Measurements from ENCODE around the gene NHLRC3. TPM values are rescaled to one million over a fixed set of nuclear protein-coding genes. Genes with fewer than 3 reads are reported as not detected.
"Not testable (repeated sequence)": the region's sequence is repeated elsewhere in the genome, so short reads cannot be mapped to it uniquely, and the experiment has no call there.

The NHLRC3 gene, protein sequence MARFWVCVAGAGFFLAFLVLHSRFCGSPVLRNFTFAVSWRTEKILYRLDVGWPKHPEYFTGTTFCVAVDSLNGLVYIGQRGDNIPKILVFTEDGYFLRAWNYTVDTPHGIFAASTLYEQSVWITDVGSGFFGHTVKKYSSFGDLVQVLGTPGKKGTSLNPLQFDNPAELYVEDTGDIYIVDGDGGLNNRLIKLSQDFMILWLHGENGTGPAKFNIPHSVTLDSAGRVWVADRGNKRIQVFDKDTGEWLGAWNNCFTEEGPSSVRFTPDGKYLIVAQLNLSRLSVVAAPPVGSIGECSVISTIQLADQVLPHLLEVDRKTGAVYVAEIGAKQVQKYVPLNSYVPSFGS
- total RNA-seq = 10 to 100 TPM; 14.4 to 35.4 (median 20.2) TPM

DNA sequence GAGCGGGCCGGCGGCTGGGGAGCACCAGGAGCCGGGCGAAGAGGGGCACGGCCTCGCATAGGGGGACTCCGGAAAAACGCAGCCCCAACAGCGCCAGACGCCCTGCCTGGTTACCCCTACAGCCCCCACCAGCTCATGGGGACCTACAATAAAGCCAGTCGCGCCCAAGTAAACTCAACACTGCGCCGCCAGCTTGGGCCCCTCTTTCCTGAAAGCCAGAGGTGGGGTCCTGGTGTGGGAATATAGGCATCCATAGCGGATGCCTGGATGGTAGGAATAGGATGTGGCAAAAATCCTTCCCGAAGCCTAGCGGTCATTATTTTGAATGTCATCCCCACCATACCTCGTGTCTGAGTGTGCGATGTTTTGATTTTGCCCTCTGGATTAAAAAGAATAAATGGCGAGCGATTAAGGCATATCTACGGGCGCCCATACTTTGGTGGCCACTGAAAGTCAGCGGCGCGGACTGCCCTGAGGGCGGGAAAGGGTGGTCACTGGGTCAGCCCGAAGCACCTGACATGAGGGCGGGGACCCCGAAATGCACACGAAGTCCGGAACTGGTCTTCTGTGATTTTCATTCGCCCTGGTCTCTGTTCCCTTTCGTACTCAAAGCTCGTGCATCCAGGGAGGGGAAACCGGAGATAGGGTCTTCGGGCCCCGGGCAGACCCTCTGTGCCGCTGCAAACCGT lies at the start of gene NHLRC3, which contains the start of gene PROSER1:
NHLRC3 (plus strand) TSS at position 577 of the 689 bp plus-strand sequence. CDS start 184 bp downstream, outside the sequence.
PROSER1 (minus strand) TSS at position 210 of the 689 bp plus-strand sequence. CDS start 847 bp downstream, outside the sequence.
- in situ Hi-C loops (cut with MboI; ENCODE audit: low pct_unique_long_range_greater_than_20kb in 2 of 9, low sequenced_read_pairs in 9 of 9, unreplicated experiment in 9 of 9) = loop anchor here in 2 of 9 experiments (25.0 kb wide), 1 partner anchor 574 kb away; the partner anchor contains the start of gene LHFPL6 (in 2 of the 2)
- H3K4me1 ChIP-seq (replicated peaks in 1 of 2) = peaks cover 20 to 28% of the 10 kb centered on the region in 2 donors
- peak within 1 kb of the TSS; percentile 48 to 94 (median 57) for H3K4me3 ChIP-seq
- peak; percentile 84 to 97 (median 96) for ATAC-seq (replicated peaks in 6 of 8)
- WGBS, 10 experiments = 0 to 5% (median 1%) methylated on average over 1 to 9 of the region's 41 CpGs; no CpG with 5 or more reads in 4 of the 10 experiments
- peak within 1 kb of the TSS; percentile 98 to 99 for H3K27ac ChIP-seq

DNA sequence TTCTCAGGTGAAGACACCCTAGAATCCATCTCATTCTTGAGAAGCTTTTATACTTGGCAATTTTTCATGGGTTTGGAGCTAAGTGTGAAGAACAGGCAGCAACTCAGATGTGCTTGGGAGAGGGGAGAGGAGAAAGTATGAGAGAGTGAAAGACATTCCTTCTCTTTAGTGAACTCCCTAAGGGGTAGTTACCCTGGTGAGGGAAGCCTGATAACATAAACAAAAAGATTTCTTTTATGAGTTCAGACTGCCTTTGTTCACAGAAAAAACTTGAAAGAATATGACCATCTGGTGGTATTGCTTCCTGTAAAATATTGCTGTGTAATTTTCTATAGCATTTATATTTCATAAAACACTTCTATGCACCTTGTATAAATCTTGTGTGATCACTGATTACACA lies 47.6 kb upstream of the NHLRC3 start, which contains the start of gene STOML3:
STOML3 (minus strand) TSS at position 139 of the 400 bp plus-strand sequence; CDS start at position 29, 110 bp downstream.
- Histone ChIP-seq H3K4me1 (replicated peaks in 1 of 2) (no peaks in the 10 kb centered on the region), H3K27ac (no peak within 1 kb of the TSS), H3K4me3 (no peak within 1 kb of the TSS)
- in situ Hi-C loops (cut with MboI; ENCODE audit: low pct_unique_long_range_greater_than_20kb in 2 of 9, low sequenced_read_pairs in 9 of 9, unreplicated experiment in 9 of 9) = no loop called here
- ATAC-seq (replicated peaks in 6 of 8) = peak in 5 of 8 experiments; percentile 30 to 88 (median 54)

DNA sequence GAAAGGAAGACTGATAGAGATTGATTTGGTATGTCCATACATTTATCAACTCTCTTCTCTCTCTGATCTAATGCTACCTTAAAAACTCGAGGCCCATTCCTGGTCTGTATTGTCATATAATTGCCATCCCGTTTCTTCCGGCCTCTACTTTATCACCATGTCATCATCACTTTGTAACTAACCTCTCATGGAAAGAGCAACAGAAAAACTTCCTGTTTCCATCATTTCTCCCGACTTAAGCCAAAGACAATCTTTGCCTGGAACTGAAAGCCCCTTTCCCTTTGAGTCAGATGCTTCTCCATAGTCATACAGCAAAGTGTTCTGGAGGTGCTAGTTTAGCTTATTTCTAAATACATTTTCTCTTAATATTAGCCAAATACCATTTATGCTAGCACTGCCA lies 44.9 kb upstream of the NHLRC3 start:
- no peak overlapping the region for H3K4me3 ChIP-seq
- 10 to 76% (median 44%) methylated on average over 1 to 4 of the region's 4 CpGs for WGBS, 10 experiments
- H3K27ac ChIP-seq = no peak overlapping the region
- ATAC-seq (replicated peaks in 6 of 8) = no peak
- in situ Hi-C loops (cut with MboI; ENCODE audit: low pct_unique_long_range_greater_than_20kb in 2 of 9, low sequenced_read_pairs in 9 of 9, unreplicated experiment in 9 of 9) = no loop called here
- no peaks in the 10 kb centered on the region for H3K4me1 ChIP-seq (replicated peaks in 1 of 2)

DNA sequence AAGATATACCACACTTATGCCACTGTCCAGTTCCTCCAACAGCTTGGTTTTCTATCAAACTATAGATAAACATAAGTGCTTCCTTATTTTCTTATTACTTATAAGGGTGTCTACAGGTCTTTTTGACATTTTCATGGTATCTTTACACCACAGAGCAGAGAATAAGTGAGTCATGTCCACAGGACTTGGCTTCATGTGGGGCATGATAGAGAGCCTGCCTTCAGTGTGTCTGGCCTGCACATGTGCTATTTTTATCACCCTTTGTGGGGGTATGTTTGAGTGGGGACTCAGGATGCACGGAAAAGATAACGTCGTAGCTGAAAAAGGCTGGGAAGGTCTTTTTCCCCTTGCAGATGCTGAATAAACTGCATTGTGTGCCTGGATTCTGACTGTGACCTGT lies 39.5 kb upstream of the NHLRC3 start:
- H3K4me1 ChIP-seq (replicated peaks in 1 of 2) = no peaks in the 10 kb centered on the region
- no peak overlapping the region for H3K27ac ChIP-seq
- no peak for ATAC-seq (replicated peaks in 6 of 8)
- in situ Hi-C loops (cut with MboI; ENCODE audit: low pct_unique_long_range_greater_than_20kb in 2 of 9, low sequenced_read_pairs in 9 of 9, unreplicated experiment in 9 of 9) = no loop called here
- no peak overlapping the region for H3K4me3 ChIP-seq
- 0 to 100% (median 61%) methylated on average over 2 to 3 of the region's 3 CpGs; no CpG with 5 or more reads in 2 of the 10 experiments for WGBS, 10 experiments

DNA sequence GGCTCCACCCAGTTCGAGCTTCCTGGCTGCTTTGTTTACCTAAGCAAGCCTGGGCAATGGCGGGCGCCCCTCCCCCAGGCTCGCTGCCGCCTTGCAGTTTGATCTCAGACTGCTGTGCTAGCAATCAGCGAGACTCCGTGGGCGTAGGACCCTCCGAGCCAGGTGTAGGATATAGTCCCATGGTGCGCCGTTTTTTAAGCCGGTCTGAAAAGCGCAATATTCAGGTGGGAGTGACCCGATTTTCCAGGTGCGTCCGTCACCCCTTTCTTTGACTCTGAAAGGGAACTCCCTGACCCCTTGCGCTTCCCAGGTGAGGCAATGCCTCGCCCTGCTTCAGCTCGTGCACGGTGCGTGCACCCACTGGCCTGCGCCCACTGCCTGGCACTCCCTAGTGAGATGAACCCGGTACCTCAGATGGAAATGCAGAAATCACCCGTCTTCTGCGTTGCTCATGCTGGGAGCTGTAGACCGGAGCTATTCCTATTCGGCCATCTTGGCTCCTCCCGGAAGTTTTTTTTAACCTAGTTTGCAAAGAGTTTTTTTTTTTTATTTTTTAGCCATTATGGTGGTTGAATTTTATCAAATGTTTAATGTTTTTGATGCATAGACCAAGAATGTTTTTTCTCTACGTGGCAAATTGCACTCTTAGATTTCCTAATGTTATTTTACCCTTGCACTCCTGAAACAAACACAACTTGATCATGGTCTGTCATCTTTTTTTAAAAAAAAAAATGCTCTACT lies 31.7 kb upstream of the NHLRC3 start:
- H3K27ac ChIP-seq; H3K4me1 ChIP-seq (replicated peaks in 1 of 2); ATAC-seq (replicated peaks in 6 of 8); in situ Hi-C loops (cut with MboI; ENCODE audit: low pct_unique_long_range_greater_than_20kb in 2 of 9, low sequenced_read_pairs in 9 of 9, unreplicated experiment in 9 of 9): not testable (repeated sequence)
- peak overlapping the region in 1 of 5 donors; percentile 19 for H3K4me3 ChIP-seq
- WGBS, 10 experiments = 43 to 100% (median 93%) methylated on average over 1 to 4 of the region's 29 CpGs; no CpG with 5 or more reads in 1 of the 10 experiments

DNA sequence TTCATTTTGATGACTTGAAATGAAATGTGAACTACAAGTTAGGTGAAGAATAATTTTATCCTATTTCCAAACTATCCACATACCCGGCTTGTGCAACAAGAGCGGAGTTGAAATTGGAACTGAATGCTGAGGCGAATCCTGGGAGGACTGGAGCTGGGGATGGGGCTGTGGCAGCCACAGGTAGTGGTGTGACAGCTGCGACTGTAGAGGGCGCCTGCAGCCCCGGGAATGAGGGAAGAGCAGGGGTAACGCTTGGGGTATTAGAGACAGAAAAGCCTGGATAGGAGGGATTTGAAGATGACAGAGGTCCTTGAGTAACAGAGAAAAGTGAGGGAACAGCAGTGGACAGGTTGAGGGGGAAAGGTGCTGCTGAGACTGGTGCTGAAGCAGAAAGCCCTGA lies 25.6 kb upstream of the NHLRC3 start:
- in situ Hi-C loops (cut with MboI; ENCODE audit: low pct_unique_long_range_greater_than_20kb in 2 of 9, low sequenced_read_pairs in 9 of 9, unreplicated experiment in 9 of 9) = no loop called here
- Histone ChIP-seq H3K27ac (no peak overlapping the region), H3K4me3 (no peak overlapping the region), H3K4me1 (replicated peaks in 1 of 2) (no peaks in the 10 kb centered on the region)
- no peak for ATAC-seq (replicated peaks in 6 of 8)
- 75 to 100% (median 84%) methylated on average over 2 to 4 of the region's 7 CpGs; no CpG with 5 or more reads in 2 of the 10 experiments for WGBS, 10 experiments

DNA sequence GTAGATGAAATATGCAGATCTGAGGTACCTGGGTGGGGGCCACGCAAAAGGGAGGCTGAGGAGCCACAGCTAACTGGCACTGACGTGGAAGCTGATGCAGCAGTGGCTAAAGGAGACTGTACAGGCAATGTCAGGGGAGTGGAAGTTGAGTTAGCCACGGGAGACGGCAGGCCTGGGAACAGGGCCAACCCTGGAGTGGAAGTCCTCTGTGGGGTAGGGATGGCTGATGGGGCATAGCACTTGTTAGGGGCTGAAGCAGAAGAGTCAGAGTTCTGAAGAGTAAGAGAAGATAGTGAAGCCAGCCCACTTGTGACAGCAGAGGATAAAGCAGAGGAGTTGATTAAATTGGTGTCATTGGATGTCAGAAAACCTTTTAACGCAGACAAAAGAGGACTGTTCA lies 24.8 kb upstream of the NHLRC3 start:
- no peaks in the 10 kb centered on the region for H3K4me1 ChIP-seq (replicated peaks in 1 of 2)
- 42 to 100% (median 83%) methylated on average over 1 to 3 of the region's 5 CpGs; no CpG with 5 or more reads in 1 of the 10 experiments for WGBS, 10 experiments
- H3K4me3 ChIP-seq = no peak overlapping the region
- in situ Hi-C loops (cut with MboI; ENCODE audit: low pct_unique_long_range_greater_than_20kb in 2 of 9, low sequenced_read_pairs in 9 of 9, unreplicated experiment in 9 of 9) = no loop called here
- ATAC-seq (replicated peaks in 6 of 8) = no peak
- H3K27ac ChIP-seq = no peak overlapping the region

DNA sequence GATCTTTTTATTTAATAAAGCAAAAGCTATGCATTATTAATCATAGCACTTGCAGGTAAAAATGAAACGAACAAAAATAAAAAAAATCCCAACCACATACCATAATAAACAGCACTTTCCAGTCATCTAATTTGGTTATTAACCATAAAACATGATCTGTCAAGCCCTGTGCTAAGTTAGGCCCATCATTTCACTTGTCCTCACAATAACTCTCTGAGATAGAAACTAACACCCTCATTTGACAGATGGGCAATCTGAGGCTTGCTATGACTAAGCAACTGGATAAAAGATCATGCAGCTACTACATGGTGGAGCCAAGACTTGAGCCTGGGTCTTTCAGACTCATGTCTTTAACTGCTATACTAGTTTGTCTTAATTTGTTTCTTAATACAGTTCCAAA lies 22.2 kb upstream of the NHLRC3 start:
- WGBS, 10 experiments = 50 to 100% (median 100%) methylated on average over 1 of the region's 1 CpG; no CpG with 5 or more reads in 1 of the 10 experiments
- no peaks in the 10 kb centered on the region for H3K4me1 ChIP-seq (replicated peaks in 1 of 2)
- ATAC-seq (replicated peaks in 6 of 8) = peak in 1 of 8 experiments; percentile 26
- no peak overlapping the region for H3K4me3 ChIP-seq
- in situ Hi-C loops (cut with MboI; ENCODE audit: low pct_unique_long_range_greater_than_20kb in 2 of 9, low sequenced_read_pairs in 9 of 9, unreplicated experiment in 9 of 9) = no loop called here
- no peak overlapping the region for H3K27ac ChIP-seq

DNA sequence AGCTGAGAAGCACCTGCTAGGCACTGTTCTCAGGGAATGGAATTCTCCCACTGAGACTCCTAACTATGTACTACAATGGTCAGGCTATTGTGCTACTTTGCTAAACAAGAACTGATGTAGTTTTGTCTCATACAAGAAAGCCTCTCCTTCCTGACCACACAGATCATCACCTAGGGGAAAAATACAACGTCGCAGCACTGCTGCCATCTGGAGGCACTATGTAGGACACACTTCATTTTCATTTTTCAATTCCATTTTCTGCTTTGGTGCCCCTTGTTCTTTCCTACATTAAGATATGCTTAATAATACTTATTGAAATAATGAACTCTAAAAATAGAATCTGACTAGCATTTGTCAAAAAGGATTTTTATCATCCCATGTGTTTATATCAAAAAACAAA lies 21.5 kb upstream of the NHLRC3 start:
- Histone ChIP-seq H3K4me1 (replicated peaks in 1 of 2) (no peaks in the 10 kb centered on the region), H3K4me3 (no peak overlapping the region), H3K27ac (no peak overlapping the region)
- WGBS, 10 experiments = 0 to 83% (median 33%) methylated on average over 1 to 2 of the region's 2 CpGs; no CpG with 5 or more reads in 5 of the 10 experiments
- peak; percentile 49 to 92 (median 62) for ATAC-seq (replicated peaks in 6 of 8)
- in situ Hi-C loops (cut with MboI; ENCODE audit: low pct_unique_long_range_greater_than_20kb in 2 of 9, low sequenced_read_pairs in 9 of 9, unreplicated experiment in 9 of 9) = no loop called here

DNA sequence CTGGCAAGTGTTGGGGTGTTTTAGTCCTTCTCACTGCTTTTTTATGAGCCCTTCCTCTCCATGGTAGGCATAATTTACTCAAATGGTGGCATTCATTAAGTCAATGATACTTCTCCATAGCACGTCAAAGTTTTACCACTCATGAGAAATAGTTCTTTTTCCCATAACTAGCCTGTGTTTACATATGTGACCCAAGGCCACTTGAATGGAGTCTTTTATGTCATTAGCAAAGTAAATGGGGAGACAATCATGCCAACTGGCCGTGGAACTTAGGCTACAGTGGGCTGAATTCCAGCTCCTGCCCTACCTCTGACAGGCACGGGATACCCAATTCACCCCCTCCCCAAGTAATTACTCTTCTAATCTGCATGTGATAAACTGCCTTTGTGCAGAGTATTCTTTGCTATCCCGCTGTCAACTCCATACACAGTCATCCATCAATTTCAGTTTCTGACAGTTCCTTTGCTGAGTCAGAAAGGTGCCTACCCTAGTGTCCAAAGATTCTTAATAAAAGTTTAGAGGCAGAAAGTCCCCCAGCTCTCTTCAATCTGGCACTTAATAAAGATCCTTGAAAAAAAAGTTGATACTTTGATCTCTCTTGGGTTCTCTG lies 17.3 kb upstream of the NHLRC3 start:
- no peak overlapping the region for H3K4me3 ChIP-seq
- no peak overlapping the region for H3K27ac ChIP-seq
- H3K4me1 ChIP-seq (replicated peaks in 1 of 2) = no peaks in the 10 kb centered on the region
- ATAC-seq (replicated peaks in 6 of 8) = no peak
- in situ Hi-C loops (cut with MboI; ENCODE audit: low pct_unique_long_range_greater_than_20kb in 2 of 9, low sequenced_read_pairs in 9 of 9, unreplicated experiment in 9 of 9) = no loop called here
- 70 to 100% (median 92%) methylated on average over 1 to 4 of the region's 4 CpGs; no CpG with 5 or more reads in 1 of the 10 experiments for WGBS, 10 experiments

DNA sequence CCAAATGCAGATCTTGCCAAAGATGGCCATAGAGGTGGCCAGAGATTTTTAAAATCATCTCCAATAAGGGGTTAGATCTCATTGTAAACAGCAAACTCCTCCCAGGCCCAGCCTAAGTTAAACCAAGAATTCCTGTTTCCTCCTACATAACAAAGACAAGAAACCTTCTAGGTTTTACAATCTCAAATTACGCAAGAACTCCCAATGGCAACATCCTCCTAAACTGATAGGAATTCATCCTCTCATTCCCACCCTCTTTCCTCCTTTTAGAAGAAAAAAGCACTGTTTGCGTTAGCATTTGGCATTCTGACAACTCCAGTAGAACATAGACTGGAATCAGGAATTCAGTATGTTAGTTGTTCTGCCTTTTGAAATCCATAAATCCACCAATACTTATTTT lies 14.9 kb upstream of the NHLRC3 start:
- Histone ChIP-seq H3K4me1 (replicated peaks in 1 of 2) (no peaks in the 10 kb centered on the region), H3K27ac (no peak overlapping the region), H3K4me3 (no peak overlapping the region)
- in situ Hi-C loops (cut with MboI; ENCODE audit: low pct_unique_long_range_greater_than_20kb in 2 of 9, low sequenced_read_pairs in 9 of 9, unreplicated experiment in 9 of 9) = no loop called here
- ATAC-seq (replicated peaks in 6 of 8) = peak in 1 of 8 experiments; percentile 27
- WGBS, 10 experiments = 83 to 100% (median 100%) methylated on average over 1 to 2 of the region's 2 CpGs; no CpG with 5 or more reads in 1 of the 10 experiments

DNA sequence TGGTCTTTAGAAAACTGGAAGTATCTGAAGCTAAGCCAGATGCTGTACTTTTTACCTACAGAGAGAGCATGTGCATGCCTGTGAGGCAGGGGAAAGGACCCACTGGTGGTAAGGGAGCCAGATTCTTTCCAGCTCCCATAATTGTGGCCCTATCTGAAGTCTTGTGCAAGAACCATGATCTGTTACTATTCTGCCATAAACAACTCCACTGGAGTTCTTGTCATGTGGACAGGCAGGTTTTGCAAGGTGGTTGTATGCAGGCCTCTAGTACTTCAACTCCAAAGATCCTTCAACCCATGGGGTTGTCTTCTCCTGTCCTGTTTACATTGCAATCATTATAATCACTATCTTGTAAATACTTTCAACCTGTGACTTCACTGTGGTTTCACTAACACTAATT lies 14.5 kb upstream of the NHLRC3 start:
- in situ Hi-C loops (cut with MboI; ENCODE audit: low pct_unique_long_range_greater_than_20kb in 2 of 9, low sequenced_read_pairs in 9 of 9, unreplicated experiment in 9 of 9) = no loop called here
- no peak for ATAC-seq (replicated peaks in 6 of 8)
- H3K27ac ChIP-seq = no peak overlapping the region
- H3K4me3 ChIP-seq = no peak overlapping the region
- no peaks in the 10 kb centered on the region for H3K4me1 ChIP-seq (replicated peaks in 1 of 2)
